ENCODE results near the gene PEX16.

The PEX16 gene

GRCh38 chr11:45917623-45918330 is at the start of gene PEX16:
Gene PEX16 (minus strand): TSS chr11:45917877. CDS start chr11:45917811, 66 bp downstream.
- TF ChIP-seq CTCF (conservative IDR thresholded peaks at IDR 0.05; ENCODE audit: low read length), result no peak
- H3K4me3 ChIP-seq (ENCODE audit: low read length), result peak within 1 kb of the TSS; percentile 100
- peak; percentile 100 for DNase-seq (ENCODE audit: low read depth)

GRCh38 chr11:45964911-45965389 is 47.3 kb upstream of the PEX16 start:
- peak; percentile 76 for DNase-seq (ENCODE audit: low read depth)
- no peak overlapping the region for H3K4me3 ChIP-seq (ENCODE audit: low read length)
- TF ChIP-seq CTCF (conservative IDR thresholded peaks at IDR 0.05; ENCODE audit: low read length), result peak; percentile 93

- DNase-seq (ENCODE audit: low read depth), result no peak
- H3K4me3 ChIP-seq (ENCODE audit: low read length), result no peak overlapping the region
- no peak for TF ChIP-seq CTCF (conservative IDR thresholded peaks at IDR 0.05; ENCODE audit: low read length)
Observed at GRCh38 chr11:45961751-45962240, 44.1 kb upstream of the PEX16 start.

GRCh38 chr11:45960387-45961095 is 42.9 kb upstream of the PEX16 start:
- TF ChIP-seq CTCF (conservative IDR thresholded peaks at IDR 0.05; ENCODE audit: low read length), result no peak
- H3K4me3 ChIP-seq (ENCODE audit: low read length), result no peak overlapping the region
- peak; percentile 71 for DNase-seq (ENCODE audit: low read depth)

- no peak for TF ChIP-seq CTCF (conservative IDR thresholded peaks at IDR 0.05; ENCODE audit: low read length)
- DNase-seq (ENCODE audit: low read depth), result peak; percentile 90
- H3K4me3 ChIP-seq (ENCODE audit: low read length), result no peak overlapping the region
Observed at GRCh38 chr11:45959851-45960250, 42.2 kb upstream of the PEX16 start.

GRCh38 chr11:45949992-45950407 is 32.3 kb upstream of the PEX16 start:
- H3K4me3 ChIP-seq (ENCODE audit: low read length), result no peak overlapping the region
- DNase-seq (ENCODE audit: low read depth), result peak; percentile 18
- no peak for TF ChIP-seq CTCF (conservative IDR thresholded peaks at IDR 0.05; ENCODE audit: low read length)

All from AG10803 (cell line).